ENCODE measurements around the gene CARMIL1. TPM values are rescaled to one million over a fixed set of nuclear protein-coding genes. Genes with fewer than 3 reads are reported as not detected.

CARMIL1 gene
- total RNA-seq, 2 donors from 2014 or later: 28.7 to 31.6 TPM

DNA sequence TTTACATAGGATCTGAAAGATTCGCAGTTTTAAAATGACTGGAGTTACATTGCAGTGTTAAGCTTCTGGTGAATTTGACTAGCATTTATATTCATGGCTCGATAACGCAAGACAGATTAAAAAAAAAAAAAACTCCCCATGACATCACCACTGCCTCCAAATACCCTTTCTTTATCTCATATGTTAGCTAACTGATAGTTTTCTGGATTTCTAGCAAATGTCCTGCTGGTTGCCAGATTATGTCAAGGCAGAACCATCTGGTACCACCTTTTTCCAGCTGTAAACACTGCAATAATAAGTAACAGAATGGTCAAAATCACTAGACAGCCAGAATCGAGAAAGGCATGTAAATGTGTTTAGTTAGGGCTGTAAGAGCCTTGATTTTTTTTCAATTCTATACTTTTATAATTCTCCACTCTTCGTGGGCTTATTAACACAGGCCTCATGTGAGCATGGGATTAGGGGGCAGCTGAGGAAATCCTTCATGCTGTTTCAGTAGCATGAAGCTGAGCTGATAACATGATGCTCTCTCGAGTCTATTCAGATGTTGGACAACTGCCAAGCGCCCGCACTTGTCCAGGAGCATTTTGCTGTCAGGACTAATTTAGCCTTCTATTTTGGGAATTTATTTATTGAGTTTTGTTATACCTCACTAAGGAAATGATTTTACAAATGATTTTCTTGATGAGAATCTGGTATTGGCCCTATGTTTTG lies 206.8 kb downstream of the CARMIL1 start:
- TF ChIP-seq, protein P1, sequence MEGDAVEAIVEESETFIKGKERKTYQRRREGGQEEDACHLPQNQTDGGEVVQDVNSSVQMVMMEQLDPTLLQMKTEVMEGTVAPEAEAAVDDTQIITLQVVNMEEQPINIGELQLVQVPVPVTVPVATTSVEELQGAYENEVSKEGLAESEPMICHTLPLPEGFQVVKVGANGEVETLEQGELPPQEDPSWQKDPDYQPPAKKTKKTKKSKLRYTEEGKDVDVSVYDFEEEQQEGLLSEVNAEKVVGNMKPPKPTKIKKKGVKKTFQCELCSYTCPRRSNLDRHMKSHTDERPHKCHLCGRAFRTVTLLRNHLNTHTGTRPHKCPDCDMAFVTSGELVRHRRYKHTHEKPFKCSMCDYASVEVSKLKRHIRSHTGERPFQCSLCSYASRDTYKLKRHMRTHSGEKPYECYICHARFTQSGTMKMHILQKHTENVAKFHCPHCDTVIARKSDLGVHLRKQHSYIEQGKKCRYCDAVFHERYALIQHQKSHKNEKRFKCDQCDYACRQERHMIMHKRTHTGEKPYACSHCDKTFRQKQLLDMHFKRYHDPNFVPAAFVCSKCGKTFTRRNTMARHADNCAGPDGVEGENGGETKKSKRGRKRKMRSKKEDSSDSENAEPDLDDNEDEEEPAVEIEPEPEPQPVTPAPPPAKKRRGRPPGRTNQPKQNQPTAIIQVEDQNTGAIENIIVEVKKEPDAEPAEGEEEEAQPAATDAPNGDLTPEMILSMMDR (conservative IDR thresholded peaks at IDR 0.05): no peak
- H3K9ac ChIP-seq (ENCODE audit: extremely low read depth, low read length, poor library complexity, severe bottlenecking): no peak overlapping the region
- Mint-ChIP-seq H3K36me3 (ENCODE audit: low read depth) (peaks cover 31% of the 10 kb centered on the region), H3K27me3 (ENCODE audit: insufficient read depth) (no peaks in the 10 kb centered on the region), H3K4me3 (no peak overlapping the region), H3K27ac (no peak overlapping the region), H3K4me1 (peaks cover 31% of the 10 kb centered on the region), H3K9me3 (no peaks in the 10 kb centered on the region)
- no peaks in the 10 kb centered on the region for H3K9me3 ChIP-seq (ENCODE audit: control insufficient read depth, low read length)
- H3K27ac ChIP-seq (ENCODE audit: low read depth, low read length): no peak overlapping the region
- WGBS, 2 experiments (ENCODE audit: insufficient coverage in 1 of 2, insufficient read length in 1 of 2): 85 to 100% methylated on average over 2 to 7 of the region's 8 CpGs
- H3K36me3 ChIP-seq (ENCODE audit: control insufficient read depth, insufficient read depth, low read length): peaks cover 7% of the 10 kb centered on the region
- H3K4me1 ChIP-seq (ENCODE audit: control insufficient read depth, insufficient read depth, low read length): peaks cover 5% of the 10 kb centered on the region
- no peak for DNase-seq
- no peak overlapping the region for H3K4me3 ChIP-seq (ENCODE audit: low read length)
- H3K27me3 ChIP-seq (ENCODE audit: control insufficient read depth, insufficient read depth, low read length, poor library complexity, severe bottlenecking): no peaks in the 10 kb centered on the region

DNA sequence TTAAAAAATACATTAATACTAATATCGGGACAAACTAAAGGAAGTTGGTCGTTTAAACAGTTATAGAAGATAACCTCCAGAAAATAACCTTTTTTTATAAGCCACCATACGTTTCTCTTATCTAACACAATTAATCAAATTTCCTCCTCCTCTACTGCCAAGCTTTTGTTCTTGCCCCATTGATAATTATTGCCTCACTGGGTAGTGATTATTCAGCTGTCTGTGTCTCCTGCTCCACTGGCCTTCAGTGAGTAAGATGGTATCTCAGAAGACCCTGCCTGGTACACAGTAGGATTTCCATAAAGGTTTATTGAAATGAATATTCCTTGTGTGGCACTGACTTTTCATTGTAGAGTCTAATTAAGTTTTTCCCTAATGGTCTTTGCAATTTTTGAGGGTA lies 207.4 kb downstream of the CARMIL1 start:
- no peak overlapping the region for H3K9ac ChIP-seq (ENCODE audit: extremely low read depth, low read length, poor library complexity, severe bottlenecking)
- no peak overlapping the region for H3K4me3 ChIP-seq (ENCODE audit: low read length)
- 85% methylated on average over 3 of the region's 3 CpGs for WGBS, 2 experiments (ENCODE audit: insufficient coverage in 1 of 2, insufficient read length in 1 of 2)
- Mint-ChIP-seq H3K36me3 (ENCODE audit: low read depth) (peaks cover 32% of the 10 kb centered on the region), H3K27me3 (ENCODE audit: insufficient read depth) (no peaks in the 10 kb centered on the region), H3K9me3 (no peaks in the 10 kb centered on the region), H3K27ac (no peak overlapping the region), H3K4me3 (no peak overlapping the region), H3K4me1 (peaks cover 25% of the 10 kb centered on the region)
- TF ChIP-seq, protein P1 (conservative IDR thresholded peaks at IDR 0.05): no peak
- H3K27me3 ChIP-seq (ENCODE audit: control insufficient read depth, insufficient read depth, low read length, poor library complexity, severe bottlenecking): no peaks in the 10 kb centered on the region
- no peak overlapping the region for H3K27ac ChIP-seq (ENCODE audit: low read depth, low read length)
- DNase-seq: no peak
- peaks cover 8% of the 10 kb centered on the region for H3K36me3 ChIP-seq (ENCODE audit: control insufficient read depth, insufficient read depth, low read length)
- no peaks in the 10 kb centered on the region for H3K9me3 ChIP-seq (ENCODE audit: control insufficient read depth, low read length)
- H3K4me1 ChIP-seq (ENCODE audit: control insufficient read depth, insufficient read depth, low read length): peaks cover 5% of the 10 kb centered on the region

DNA sequence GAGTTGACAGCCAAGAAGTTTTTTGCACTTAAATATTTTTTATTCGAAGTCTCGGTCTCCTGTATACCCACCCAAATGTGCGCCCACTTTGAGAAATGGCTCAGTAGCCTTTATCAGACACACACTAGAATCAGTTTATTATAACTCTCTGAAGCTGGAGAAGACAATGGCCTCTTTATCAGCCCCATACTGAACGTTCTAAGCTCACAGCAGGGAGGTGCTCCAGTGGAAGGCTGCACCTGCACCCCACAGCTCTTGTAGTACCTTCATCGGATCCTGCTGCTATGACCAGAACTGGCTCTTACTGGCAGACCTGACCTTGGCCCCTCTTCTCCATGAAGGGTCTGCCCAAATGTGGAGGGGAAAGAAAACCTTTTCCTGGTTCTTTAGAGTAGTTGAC lies 207.8 kb downstream of the CARMIL1 start:
- DNase-seq: no peak
- no peak overlapping the region for H3K9ac ChIP-seq (ENCODE audit: extremely low read depth, low read length, poor library complexity, severe bottlenecking)
- TF ChIP-seq, protein P1 (conservative IDR thresholded peaks at IDR 0.05): no peak
- H3K4me1 ChIP-seq (ENCODE audit: control insufficient read depth, insufficient read depth, low read length): peaks cover 5% of the 10 kb centered on the region
- 80 to 81% methylated on average over 5 of the region's 5 CpGs for WGBS, 2 experiments (ENCODE audit: insufficient coverage in 1 of 2, insufficient read length in 1 of 2)
- no peaks in the 10 kb centered on the region for H3K9me3 ChIP-seq (ENCODE audit: control insufficient read depth, low read length)
- Mint-ChIP-seq H3K27ac (no peak overlapping the region), H3K36me3 (ENCODE audit: low read depth) (peaks cover 30% of the 10 kb centered on the region), H3K4me3 (no peak overlapping the region), H3K4me1 (peaks cover 22% of the 10 kb centered on the region), H3K9me3 (no peaks in the 10 kb centered on the region), H3K27me3 (ENCODE audit: insufficient read depth) (no peaks in the 10 kb centered on the region)
- no peaks in the 10 kb centered on the region for H3K27me3 ChIP-seq (ENCODE audit: control insufficient read depth, insufficient read depth, low read length, poor library complexity, severe bottlenecking)
- H3K4me3 ChIP-seq (ENCODE audit: low read length): no peak overlapping the region
- H3K27ac ChIP-seq (ENCODE audit: low read depth, low read length): no peak overlapping the region
- H3K36me3 ChIP-seq (ENCODE audit: control insufficient read depth, insufficient read depth, low read length): peaks cover 11% of the 10 kb centered on the region

Measured in endodermal cell (in vitro differentiated cells).